ENCODE measurements around the gene WDR93. TPM values are rescaled to one million over a fixed set of nuclear protein-coding genes. Genes with fewer than 3 reads are reported as not detected.

WDR93 gene
- total and polyA plus RNA-seq, 2 donors (not counting 1 experiment from before 2014, with no cell fraction given): 0.12 TPM; not detected in 1

- H3K4me3 Mint-ChIP-seq: no peak overlapping the region
- ATAC-seq (ENCODE audit: low read depth): no peak
- no peak overlapping the region for H2AFZ ChIP-seq (ENCODE audit: insufficient read depth, low read depth, low read length, poor library complexity, severe bottlenecking)
- H3K9ac ChIP-seq (ENCODE audit: low read length): no peak overlapping the region
- intact Hi-C loops (cut with micrococcal nuclease): no loop called here
- H3K79me2 ChIP-seq (ENCODE audit: control insufficient read depth, insufficient read depth, low read length): no peaks in the 10 kb centered on the region
- no peak overlapping the region for H3K27ac ChIP-seq (ENCODE audit: low read length in 2 of 2)
- peaks cover 0 to 28% (median 17%) of the 10 kb centered on the region in 4 experiments for H3K27me3 ChIP-seq (replicated peaks in 1 of 4; ENCODE audit: control extremely low read depth in 1 of 4, control insufficient read depth in 3 of 4, insufficient read depth in 4 of 4, low read length in 3 of 4)
- peaks cover 11% of the 10 kb centered on the region for H3K4me1 Mint-ChIP-seq
- 89% methylated on average over 15 of the region's 16 CpGs for WGBS (ENCODE audit: insufficient coverage)
- H4K20me1 ChIP-seq (ENCODE audit: control insufficient read depth, insufficient read depth, low read length, poor library complexity, severe bottlenecking): no peaks in the 10 kb centered on the region
- peaks cover 10% of the 10 kb centered on the region in 2 donors for H3K4me1 ChIP-seq (ENCODE audit: control insufficient read depth in 2 of 2, insufficient read depth in 2 of 2, low read length in 2 of 2)
- no peak overlapping the region for H3K4me2 ChIP-seq (replicated peaks; ENCODE audit: low read depth, low read length, poor library complexity, severe bottlenecking)
- no peak overlapping the region for H3K27ac Mint-ChIP-seq
- ChIA-PET POLR2A (no interaction called here), CTCF (no interaction called here)
- DNase-seq: no peak
- H3K36me3 ChIP-seq (replicated peaks in 1 of 2; ENCODE audit: control extremely low read depth in 1 of 2, control insufficient read depth in 1 of 2, extremely low read depth in 1 of 2, insufficient read depth in 2 of 2, low read length in 1 of 2): no peaks in the 10 kb centered on the region
- H3K9me3 ChIP-seq (ENCODE audit: control extremely low read depth in 1 of 3, control insufficient read depth in 2 of 3, insufficient read depth in 1 of 3, low read length in 2 of 3): peaks cover 0 to 14% (median 0%) of the 10 kb centered on the region in 3 donors
- H3K27me3 Mint-ChIP-seq: peaks cover 34% of the 10 kb centered on the region
- no peak overlapping the region for H3K4me3 ChIP-seq (ENCODE audit: control extremely low read depth in 1 of 5, extremely low read depth in 1 of 5, insufficient read depth in 1 of 5, low read depth in 2 of 5, low read length in 4 of 5)
- H3K9me3 Mint-ChIP-seq (ENCODE audit: insufficient read depth): no peaks in the 10 kb centered on the region
- TF ChIP-seq CTCF (IDR thresholded peaks at IDR 0.05) (no peak), EZH2 (IDR thresholded peaks at IDR 0.05; ENCODE audit: borderline replicate concordance, insufficient read depth, low read depth, low read length, poor library complexity, severe bottlenecking) (no peak)
These were observed 37.9 kb upstream of the WDR93 start for GRCh38 chr15:89652666-89653065.

GRCh38 chr15:89653578-89653977, 37.0 kb upstream of the WDR93 start:
- ChIA-PET POLR2A (no interaction called here), CTCF (no interaction called here)
- Histone ChIP-seq H3K79me2 (ENCODE audit: control insufficient read depth, insufficient read depth, low read length) (no peaks in the 10 kb centered on the region), H3K9me3 (ENCODE audit: control extremely low read depth in 1 of 3, control insufficient read depth in 2 of 3, insufficient read depth in 1 of 3, low read length in 2 of 3) (peaks cover 0 to 13% (median 0%) of the 10 kb centered on the region in 3 donors), H3K36me3 (replicated peaks in 1 of 2; ENCODE audit: control extremely low read depth in 1 of 2, control insufficient read depth in 1 of 2, extremely low read depth in 1 of 2, insufficient read depth in 2 of 2, low read length in 1 of 2) (no peaks in the 10 kb centered on the region), H3K4me3 (ENCODE audit: control extremely low read depth in 1 of 5, extremely low read depth in 1 of 5, insufficient read depth in 1 of 5, low read depth in 2 of 5, low read length in 4 of 5) (no peak overlapping the region), H3K9ac (ENCODE audit: low read length) (no peak overlapping the region), H4K20me1 (ENCODE audit: control insufficient read depth, insufficient read depth, low read length, poor library complexity, severe bottlenecking) (no peaks in the 10 kb centered on the region), H3K27ac (ENCODE audit: low read length in 2 of 2) (no peak overlapping the region), H3K4me1 (ENCODE audit: control insufficient read depth in 2 of 2, insufficient read depth in 2 of 2, low read length in 2 of 2) (peaks cover 10% of the 10 kb centered on the region in 2 donors), H3K27me3 (replicated peaks in 1 of 4; ENCODE audit: control extremely low read depth in 1 of 4, control insufficient read depth in 3 of 4, insufficient read depth in 4 of 4, low read length in 3 of 4) (peaks cover 0 to 28% (median 17%) of the 10 kb centered on the region in 4 experiments), H2AFZ (ENCODE audit: insufficient read depth, low read depth, low read length, poor library complexity, severe bottlenecking) (no peak overlapping the region), H3K4me2 (replicated peaks; ENCODE audit: low read depth, low read length, poor library complexity, severe bottlenecking) (no peak overlapping the region)
- H3K27ac Mint-ChIP-seq: no peak overlapping the region
- peaks cover 37% of the 10 kb centered on the region for H3K27me3 Mint-ChIP-seq
- ATAC-seq (ENCODE audit: low read depth): no peak
- intact Hi-C loops (cut with micrococcal nuclease): no loop called here
- H3K4me1 Mint-ChIP-seq: peaks cover 11% of the 10 kb centered on the region
- TF ChIP-seq CTCF (IDR thresholded peaks at IDR 0.05): no peak
- no peak for TF ChIP-seq EZH2 (IDR thresholded peaks at IDR 0.05; ENCODE audit: borderline replicate concordance, insufficient read depth, low read depth, low read length, poor library complexity, severe bottlenecking)
- no peaks in the 10 kb centered on the region for H3K9me3 Mint-ChIP-seq (ENCODE audit: insufficient read depth)
- H3K4me3 Mint-ChIP-seq: no peak overlapping the region
- 80% methylated on average over 1 of the region's 2 CpGs for WGBS (ENCODE audit: insufficient coverage)
- no peak for DNase-seq
